ENCODE results near the gene ABR. TPM values are rescaled to one million over a fixed set of nuclear protein-coding genes. Genes with fewer than 3 reads are reported as not detected.

ABR gene
- total RNA-seq, 1 experiment from 2014 or later, result 172 TPM

GRCh38 chr17:981292-981658 lies 198.5 kb downstream of the ABR start:
- CTCF ChIA-PET, result interaction anchor here (0.7 to 1.3 kb wide), 5 partner anchors 27 to 197 kb away, joined by 3 to 14 read pairs (median 3); no protein-coding TSS in a partner anchor
- POLR2A ChIA-PET, result no interaction called here
- ATAC-seq, result no peak
- no peaks in the 10 kb centered on the region for H3K9me3 ChIP-seq (ENCODE audit: control insufficient read depth, insufficient read depth, low read depth, low read length)
- H3K4me1 ChIP-seq (ENCODE audit: control insufficient read depth, insufficient read depth, low read length), result peaks cover 6% of the 10 kb centered on the region
- BruUV-seq (replicated peaks), result TSS peak; percentile 94
- H3K4me3 ChIP-seq (ENCODE audit: low read depth in 2 of 2, low read length in 2 of 2), result peak overlapping the region; percentile 3 to 18; a peak in 2 of 4 replicates
- no peaks in the 10 kb centered on the region; the same call in 1 of the 2 replicates for H3K36me3 ChIP-seq (ENCODE audit: control insufficient read depth, insufficient read depth, low read length)
- TF ChIP-seq REST (IDR thresholded peaks at IDR 0.05; ENCODE audit: insufficient read depth in 1 of 2, low read depth in 2 of 2, low read length in 1 of 2), result no peak
- TF ChIP-seq POLR2AphosphoS5 (IDR thresholded peaks at IDR 0.05; ENCODE audit: low read depth, low read length), result no peak
- no peak for TF ChIP-seq TCF7L2 (IDR thresholded peaks at IDR 0.05; ENCODE audit: low read depth, low read length)
- no peak; the same call in 1 of the 2 replicates for TF ChIP-seq CTCF (IDR thresholded peaks at IDR 0.05)
- no peak for TF ChIP-seq SIN3A (IDR thresholded peaks at IDR 0.05; ENCODE audit: borderline replicate concordance, insufficient read depth, low read depth, low read length)
- H3K27ac ChIP-seq (ENCODE audit: low read length), result peak overlapping the region; percentile 61
- in situ Hi-C loops (cut with HindIII; ENCODE audit: low pct_unique_long_range_greater_than_20kb, low sequenced_read_pairs), result no loop called here
- no peaks in the 10 kb centered on the region for H3K27me3 ChIP-seq (ENCODE audit: control insufficient read depth, insufficient read depth, low read length)
- DNase-seq (ENCODE audit: low read depth, low spot score), result no peak
- intact Hi-C loops (cut with micrococcal nuclease; ENCODE audit: unreplicated experiment), result loop anchor here (5.0 kb wide), 1 partner anchor 184 kb away; no protein-coding TSS in a partner anchor

- no peaks in the 10 kb centered on the region for H3K9me3 ChIP-seq (ENCODE audit: control insufficient read depth, insufficient read depth, low read depth, low read length)
- peak; percentile 54 for DNase-seq (ENCODE audit: low read depth, low spot score)
- peak overlapping the region; percentile 79 for H3K27ac ChIP-seq (ENCODE audit: low read length)
- ChIA-PET CTCF (interaction anchor here (0.6 to 1.3 kb wide), 10 partner anchors 26 to 624 kb away, joined by 3 to 14 read pairs (median 3); no protein-coding TSS in a partner anchor), POLR2A (interaction anchor here (0.6 kb wide), 2 partner anchors 70 to 619 kb away, joined by 6 to 9 read pairs; no protein-coding TSS in a partner anchor)
- in situ Hi-C loops (cut with HindIII; ENCODE audit: low pct_unique_long_range_greater_than_20kb, low sequenced_read_pairs), result no loop called here
- peaks cover 12% of the 10 kb centered on the region for H3K4me1 ChIP-seq (ENCODE audit: control insufficient read depth, insufficient read depth, low read length)
- peak overlapping the region; percentile 47 to 56 for H3K4me3 ChIP-seq (ENCODE audit: low read depth in 2 of 2, low read length in 2 of 2)
- TF ChIP-seq POLR2AphosphoS5 (IDR thresholded peaks at IDR 0.05; ENCODE audit: low read depth, low read length) (0 out of 2 replicates have a peak, but pooled peaks have one; percentile 4), CTCF (IDR thresholded peaks at IDR 0.05) (peak; percentile 83), REST (IDR thresholded peaks at IDR 0.05; ENCODE audit: insufficient read depth in 1 of 2, low read depth in 2 of 2, low read length in 1 of 2) (no peak)
- H3K27me3 ChIP-seq (ENCODE audit: control insufficient read depth, insufficient read depth, low read length), result no peaks in the 10 kb centered on the region
- ATAC-seq, result peak; percentile 54
- BruUV-seq (replicated peaks), result no TSS peak
- H3K36me3 ChIP-seq (ENCODE audit: control insufficient read depth, insufficient read depth, low read length), result no peaks in the 10 kb centered on the region; the same call in none of the 2 replicates
- intact Hi-C loops (cut with micrococcal nuclease; ENCODE audit: unreplicated experiment), result loop anchor here (5.0 kb wide), 1 partner anchor 183 kb away; no protein-coding TSS in a partner anchor
Measured at GRCh38 chr17:980406-981291, 199.1 kb downstream of the ABR start.
